ENCODE data around the gene PDZD4. TPM values are rescaled to one million over a fixed set of nuclear protein-coding genes. Genes with fewer than 3 reads are reported as not detected.

Gene PDZD4
- polyA plus RNA-seq, 1 donor (not counting 4 experiments of a cell fraction or from before 2014, with no cell fraction given), result 0.05 TPM

DNA sequence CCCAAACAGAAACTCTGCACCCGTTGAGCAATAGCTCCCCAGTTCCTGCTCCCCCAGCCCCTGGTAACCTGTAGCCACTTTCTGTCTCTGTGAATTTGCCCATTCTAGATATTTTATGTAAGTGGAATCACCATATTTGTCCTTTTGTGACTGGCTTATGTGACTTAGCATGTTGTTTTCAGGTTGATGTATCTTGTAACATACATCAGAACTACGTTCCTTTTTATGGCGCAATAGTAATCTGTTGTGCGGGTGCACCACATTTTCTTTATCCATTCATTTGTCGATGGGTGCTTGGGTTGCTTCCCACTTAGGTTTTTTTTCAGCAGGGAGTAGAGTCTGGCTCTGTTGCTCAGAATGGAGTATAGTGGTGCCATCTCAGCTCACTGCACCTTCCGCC lies 6.6 kb upstream of the PDZD4 start:
- Histone ChIP-seq H3K36me3 (ENCODE audit: control insufficient read depth in 2 of 2, extremely low read depth in 1 of 2, insufficient read depth in 2 of 2, low read length in 2 of 2) (no peaks in the 10 kb centered on the region), H3K27ac (ENCODE audit: control insufficient read depth, insufficient read depth, low read length) (no peak overlapping the region), H3K4me2 (ENCODE audit: control insufficient read depth, extremely low read depth, insufficient read depth, low read depth, low read length) (no peak overlapping the region), H3K9me1 (ENCODE audit: control insufficient read depth, extremely low read depth, insufficient read depth, low read length) (no peaks in the 10 kb centered on the region), H3K4me3 (ENCODE audit: control insufficient read depth in 2 of 3, extremely low read depth in 1 of 3, insufficient read depth in 2 of 3, low read depth in 1 of 3, low read length in 3 of 3) (no peak overlapping the region), H3K4me1 (ENCODE audit: control insufficient read depth, extremely low read depth, insufficient read depth, low read length) (no peaks in the 10 kb centered on the region), H3K9me3 (ENCODE audit: control insufficient read depth, low read depth, low read length) (no peaks in the 10 kb centered on the region), H2AFZ (ENCODE audit: control insufficient read depth, low read length) (no peak overlapping the region), H4K20me1 (ENCODE audit: control insufficient read depth, extremely low read depth, insufficient read depth, low read length) (no peaks in the 10 kb centered on the region), H3K79me2 (ENCODE audit: control insufficient read depth, insufficient read depth, low read length) (no peaks in the 10 kb centered on the region), H3K27me3 (ENCODE audit: control insufficient read depth, extremely low read depth, insufficient read depth, low read length) (peaks cover 9% of the 10 kb centered on the region), H3K9ac (ENCODE audit: control insufficient read depth, extremely low read depth, insufficient read depth, low read length) (no peak overlapping the region)
- dilution Hi-C loops (cut with MboI; ENCODE audit: extremely low pct_ligation_motif_present, low sequenced_read_pairs), result no loop called here
- DNase-seq (ENCODE audit: low read depth, low spot score) (no peak), FAIRE-seq (no peak)
- no peak for TF ChIP-seq EZH2 (IDR thresholded peaks at IDR 0.05; ENCODE audit: low read length)
- TF ChIP-seq, protein P1, sequence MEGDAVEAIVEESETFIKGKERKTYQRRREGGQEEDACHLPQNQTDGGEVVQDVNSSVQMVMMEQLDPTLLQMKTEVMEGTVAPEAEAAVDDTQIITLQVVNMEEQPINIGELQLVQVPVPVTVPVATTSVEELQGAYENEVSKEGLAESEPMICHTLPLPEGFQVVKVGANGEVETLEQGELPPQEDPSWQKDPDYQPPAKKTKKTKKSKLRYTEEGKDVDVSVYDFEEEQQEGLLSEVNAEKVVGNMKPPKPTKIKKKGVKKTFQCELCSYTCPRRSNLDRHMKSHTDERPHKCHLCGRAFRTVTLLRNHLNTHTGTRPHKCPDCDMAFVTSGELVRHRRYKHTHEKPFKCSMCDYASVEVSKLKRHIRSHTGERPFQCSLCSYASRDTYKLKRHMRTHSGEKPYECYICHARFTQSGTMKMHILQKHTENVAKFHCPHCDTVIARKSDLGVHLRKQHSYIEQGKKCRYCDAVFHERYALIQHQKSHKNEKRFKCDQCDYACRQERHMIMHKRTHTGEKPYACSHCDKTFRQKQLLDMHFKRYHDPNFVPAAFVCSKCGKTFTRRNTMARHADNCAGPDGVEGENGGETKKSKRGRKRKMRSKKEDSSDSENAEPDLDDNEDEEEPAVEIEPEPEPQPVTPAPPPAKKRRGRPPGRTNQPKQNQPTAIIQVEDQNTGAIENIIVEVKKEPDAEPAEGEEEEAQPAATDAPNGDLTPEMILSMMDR (optimal IDR thresholded peaks at IDR 0.05 in 1 of 3, IDR thresholded peaks at IDR 0.05 in 1 of 3, conservative IDR thresholded peaks at IDR 0.05 in 1 of 3; ENCODE audit: extremely low read depth in 1 of 3, insufficient read depth in 2 of 3, low read length in 3 of 3), result no peak

DNA sequence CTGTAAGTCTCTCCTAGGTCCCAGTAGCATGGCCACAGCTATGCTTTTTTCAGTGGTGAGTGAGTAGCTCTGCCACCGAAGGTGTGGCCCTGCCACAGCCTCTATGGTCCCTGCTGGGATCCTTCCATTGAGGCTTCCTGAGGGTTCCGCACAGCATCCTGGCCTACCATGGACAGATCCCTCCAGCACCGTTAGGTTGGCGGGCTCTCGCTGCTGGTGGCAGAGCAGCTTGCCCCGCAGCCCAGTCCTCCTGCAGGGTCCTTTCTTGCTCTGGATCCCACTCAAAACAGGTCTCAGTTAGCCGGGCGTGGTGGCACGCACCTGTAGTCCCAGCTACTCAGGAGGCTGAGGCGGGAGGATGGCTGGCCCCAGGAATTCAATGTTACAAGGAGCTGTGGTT lies 2.4 kb upstream of the PDZD4 start:
- Histone ChIP-seq H3K9me1 (ENCODE audit: control insufficient read depth, extremely low read depth, insufficient read depth, low read length) (no peaks in the 10 kb centered on the region), H3K4me2 (ENCODE audit: control insufficient read depth, extremely low read depth, insufficient read depth, low read depth, low read length) (no peak overlapping the region), H3K4me3 (ENCODE audit: control insufficient read depth in 2 of 3, extremely low read depth in 1 of 3, insufficient read depth in 2 of 3, low read depth in 1 of 3, low read length in 3 of 3) (no peak overlapping the region), H3K4me1 (ENCODE audit: control insufficient read depth, extremely low read depth, insufficient read depth, low read length) (no peaks in the 10 kb centered on the region), H3K79me2 (ENCODE audit: control insufficient read depth, insufficient read depth, low read length) (no peaks in the 10 kb centered on the region), H3K9me3 (ENCODE audit: control insufficient read depth, low read depth, low read length) (no peaks in the 10 kb centered on the region), H4K20me1 (ENCODE audit: control insufficient read depth, extremely low read depth, insufficient read depth, low read length) (no peaks in the 10 kb centered on the region), H3K36me3 (ENCODE audit: control insufficient read depth in 2 of 2, extremely low read depth in 1 of 2, insufficient read depth in 2 of 2, low read length in 2 of 2) (no peaks in the 10 kb centered on the region), H3K9ac (ENCODE audit: control insufficient read depth, extremely low read depth, insufficient read depth, low read length) (no peak overlapping the region), H3K27ac (ENCODE audit: control insufficient read depth, insufficient read depth, low read length) (no peak overlapping the region), H3K27me3 (ENCODE audit: control insufficient read depth, extremely low read depth, insufficient read depth, low read length) (peaks cover 45% of the 10 kb centered on the region), H2AFZ (ENCODE audit: control insufficient read depth, low read length) (no peak overlapping the region)
- FAIRE-seq (no peak), DNase-seq (ENCODE audit: low read depth, low spot score) (no peak)
- TF ChIP-seq EZH2 (IDR thresholded peaks at IDR 0.05; ENCODE audit: low read length), result no peak
- TF ChIP-seq, protein P1 (optimal IDR thresholded peaks at IDR 0.05 in 1 of 3, IDR thresholded peaks at IDR 0.05 in 1 of 3, conservative IDR thresholded peaks at IDR 0.05 in 1 of 3; ENCODE audit: extremely low read depth in 1 of 3, insufficient read depth in 2 of 3, low read length in 3 of 3), result no peak
- dilution Hi-C loops (cut with MboI; ENCODE audit: extremely low pct_ligation_motif_present, low sequenced_read_pairs), result no loop called here

All from keratinocyte (primary cell).